NB4 (cell line): ENCODE data around the gene DCTN2.
"Not testable (repeated sequence)": the region's sequence is repeated elsewhere in the genome, so short reads cannot be mapped to it uniquely, and the experiment has no call there.

Source experiments
- DNase-seq: peaks from one replicate; pipeline ENCODE4 v3.0.0; 2010; ENCODE audit warnings: low read depth
- H3K4me3 ChIP-seq: one replicate; pipeline ENCODE4 v1.5.1; 2011; ENCODE audit warnings: mild to moderate bottlenecking, low read depth, low read length, moderate library complexity
- MYC ChIP-seq: IDR thresholded peaks from 2 replicates; pipeline ENCODE4 v1.6.1; 2011; ENCODE audit warnings: low read depth, low read length
- POLR2A ChIP-seq: IDR thresholded peaks from 2 replicates; pipeline ENCODE4 v1.6.1; 2011; ENCODE audit warnings: mild to moderate bottlenecking; ENCODE audit not compliant: insufficient read length; ENCODE audit errors: extremely low read depth
- TF ChIP-seq, protein P1 (sequence below): IDR thresholded peaks from one replicate; pipeline ENCODE4 v1.5.1; 2012; ENCODE audit warnings: low read depth, low read length
- TF ChIP-seq, protein P2 (sequence below): IDR thresholded peaks from 2 replicates; pipeline ENCODE4 v1.6.1; 2011; ENCODE audit warnings: low read depth, low read length

Gene DCTN2

DNA sequence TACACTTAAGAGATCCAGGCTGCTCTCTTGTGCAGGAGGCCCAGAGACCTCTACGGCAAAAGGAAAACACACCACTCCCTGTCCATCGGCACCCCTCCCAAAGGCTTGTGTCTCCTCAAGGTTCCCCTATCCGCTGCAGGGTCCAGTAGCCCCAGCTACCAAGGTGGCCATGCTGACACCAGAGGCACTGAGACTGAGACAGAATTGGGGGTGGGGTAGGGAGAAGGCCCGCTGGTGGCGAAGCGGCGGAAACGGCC lies 27.3 kb downstream of the DCTN2 start:
- peak overlapping the region; percentile 99 for H3K4me3 ChIP-seq
- TF ChIP-seq POLR2A (no peak), MYC (no peak)
- TF ChIP-seq, protein P1, sequence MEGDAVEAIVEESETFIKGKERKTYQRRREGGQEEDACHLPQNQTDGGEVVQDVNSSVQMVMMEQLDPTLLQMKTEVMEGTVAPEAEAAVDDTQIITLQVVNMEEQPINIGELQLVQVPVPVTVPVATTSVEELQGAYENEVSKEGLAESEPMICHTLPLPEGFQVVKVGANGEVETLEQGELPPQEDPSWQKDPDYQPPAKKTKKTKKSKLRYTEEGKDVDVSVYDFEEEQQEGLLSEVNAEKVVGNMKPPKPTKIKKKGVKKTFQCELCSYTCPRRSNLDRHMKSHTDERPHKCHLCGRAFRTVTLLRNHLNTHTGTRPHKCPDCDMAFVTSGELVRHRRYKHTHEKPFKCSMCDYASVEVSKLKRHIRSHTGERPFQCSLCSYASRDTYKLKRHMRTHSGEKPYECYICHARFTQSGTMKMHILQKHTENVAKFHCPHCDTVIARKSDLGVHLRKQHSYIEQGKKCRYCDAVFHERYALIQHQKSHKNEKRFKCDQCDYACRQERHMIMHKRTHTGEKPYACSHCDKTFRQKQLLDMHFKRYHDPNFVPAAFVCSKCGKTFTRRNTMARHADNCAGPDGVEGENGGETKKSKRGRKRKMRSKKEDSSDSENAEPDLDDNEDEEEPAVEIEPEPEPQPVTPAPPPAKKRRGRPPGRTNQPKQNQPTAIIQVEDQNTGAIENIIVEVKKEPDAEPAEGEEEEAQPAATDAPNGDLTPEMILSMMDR: no peak
- TF ChIP-seq, protein P2, sequence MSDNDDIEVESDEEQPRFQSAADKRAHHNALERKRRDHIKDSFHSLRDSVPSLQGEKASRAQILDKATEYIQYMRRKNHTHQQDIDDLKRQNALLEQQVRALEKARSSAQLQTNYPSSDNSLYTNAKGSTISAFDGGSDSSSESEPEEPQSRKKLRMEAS: no peak
- DNase-seq: no peak

DNA sequence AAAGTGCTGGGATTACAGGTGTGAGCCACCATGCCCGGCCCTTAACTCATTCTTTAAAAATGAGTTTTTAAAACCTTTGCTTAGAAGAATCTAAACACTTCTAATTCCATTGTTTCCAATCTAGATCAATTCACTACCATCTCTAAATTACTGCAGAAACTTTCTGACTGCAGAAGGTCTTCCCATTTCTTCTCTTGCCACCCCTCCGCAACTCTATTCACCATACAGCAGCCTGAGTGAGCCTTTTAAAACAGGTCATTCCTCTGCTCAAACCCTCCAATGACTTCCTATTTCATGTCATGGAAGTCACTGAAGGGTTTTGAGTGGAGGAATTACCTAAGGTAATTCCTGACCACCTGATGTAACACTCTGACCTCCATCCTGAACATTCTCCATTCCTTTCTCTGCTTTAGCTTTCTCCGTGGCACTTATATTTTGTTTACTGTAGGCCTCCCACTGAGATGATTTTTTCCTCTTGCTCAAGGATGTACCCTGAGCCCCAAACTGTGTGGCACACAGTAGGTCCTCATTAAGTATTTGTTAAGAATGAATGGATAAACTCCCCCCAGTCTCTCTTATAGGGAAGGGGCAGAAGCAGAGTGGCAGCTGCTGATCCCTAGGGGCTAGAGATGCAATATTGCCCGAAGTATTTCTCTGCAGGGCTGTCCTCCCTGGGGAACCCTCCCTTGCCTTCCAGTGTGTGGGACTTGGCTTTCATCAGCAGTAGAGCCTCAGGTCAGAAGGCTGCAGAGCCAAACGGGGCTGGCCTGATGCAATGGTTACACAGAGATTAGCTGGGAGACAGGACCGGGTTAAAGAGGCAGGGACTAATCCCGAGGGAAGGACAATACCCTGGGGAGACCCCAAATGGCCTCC lies 27.8 kb downstream of the DCTN2 start:
- peak; percentile 95 for DNase-seq
- TF ChIP-seq MYC: no peak; the same call in 1 of the 2 replicates
- TF ChIP-seq, protein P2: peak; percentile 27; the same call in 1 of the 2 replicates
- TF ChIP-seq, protein P1: no peak
- TF ChIP-seq POLR2A: no peak
- H3K4me3 ChIP-seq: peak overlapping the region; percentile 99

DNA sequence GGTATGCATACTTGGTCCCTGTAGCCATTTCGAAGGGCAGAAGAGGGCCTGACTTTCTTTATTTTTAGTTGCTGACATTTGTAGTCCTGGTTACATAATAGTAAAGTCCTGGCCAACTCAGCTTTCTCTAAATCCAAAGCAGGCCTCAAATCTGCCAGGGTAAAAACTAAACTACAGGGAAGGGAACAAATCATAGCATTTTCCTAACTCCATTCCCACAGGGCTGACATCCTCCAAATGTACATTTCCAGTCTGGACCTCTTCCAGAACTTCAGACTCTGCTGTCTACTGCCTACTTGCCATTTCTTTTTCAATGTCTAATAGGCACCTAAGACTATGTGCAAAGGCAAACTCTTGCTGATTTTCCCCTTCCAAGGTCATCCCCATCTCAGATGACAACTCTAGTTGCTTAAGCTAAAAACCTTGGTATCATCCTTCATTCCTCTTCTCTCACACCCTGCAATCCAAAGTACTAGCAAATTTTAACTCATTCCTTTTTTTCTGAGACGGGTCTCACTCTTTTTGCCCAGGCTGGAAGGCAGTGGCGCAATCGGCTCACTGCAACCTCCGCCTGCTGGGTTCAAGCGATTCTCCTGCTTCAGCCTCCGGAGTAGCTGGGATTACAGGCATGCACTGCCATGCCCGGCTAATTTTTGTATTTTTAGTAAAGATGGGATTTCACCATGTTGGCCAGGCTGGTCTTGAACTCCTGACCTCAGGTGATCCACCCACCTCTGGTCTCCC lies 28.6 kb downstream of the DCTN2 start:
- no peak for DNase-seq
- no peak for TF ChIP-seq MYC
- no peak for TF ChIP-seq POLR2A
- TF ChIP-seq, protein P2: no peak
- TF ChIP-seq, protein P1: no peak
- H3K4me3 ChIP-seq: peak overlapping the region; percentile 99

DNA sequence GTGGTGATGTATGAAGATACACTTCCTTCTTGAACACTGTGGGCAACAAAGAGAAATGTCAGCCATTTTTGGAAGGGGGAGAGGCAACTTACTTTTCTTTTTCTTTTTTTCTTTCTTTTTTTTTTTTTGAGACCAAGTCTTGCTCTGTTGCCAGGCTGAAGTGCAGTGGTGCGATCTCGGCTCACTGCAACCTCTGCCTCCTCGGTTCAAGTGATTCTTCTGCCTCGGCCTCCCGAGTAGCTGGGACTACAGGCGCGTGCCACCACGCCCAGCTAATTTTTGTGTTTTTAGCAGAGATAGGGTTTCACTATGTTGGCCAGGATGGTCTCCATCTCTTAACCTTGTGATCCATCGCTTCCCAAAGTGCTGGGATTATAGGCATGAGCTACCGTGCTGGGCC lies 29.3 kb downstream of the DCTN2 start:
- not testable (repeated sequence) for DNase-seq, H3K4me3 ChIP-seq

DNA sequence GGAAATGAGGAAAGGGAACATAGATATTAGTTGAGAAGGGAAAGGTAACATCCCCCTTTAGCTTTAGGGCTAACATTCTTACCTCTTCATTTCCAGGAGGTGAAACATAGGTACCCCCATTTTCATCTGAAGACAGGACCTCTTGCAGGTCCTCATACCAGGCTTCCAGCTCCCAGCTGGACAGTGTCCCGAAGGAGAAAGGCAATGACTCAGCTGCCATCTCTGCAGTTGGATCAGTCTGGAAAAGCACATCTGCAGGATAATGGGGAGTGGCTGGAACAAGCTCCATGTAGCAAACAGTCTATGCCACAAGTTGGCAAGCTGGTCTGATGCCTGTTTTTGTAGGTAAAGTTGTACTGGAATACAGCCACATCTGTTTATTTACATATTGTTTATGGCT lies 29.8 kb downstream of the DCTN2 start:
- no peak for TF ChIP-seq POLR2A
- no peak for TF ChIP-seq MYC
- TF ChIP-seq, protein P1: no peak
- TF ChIP-seq, protein P2: no peak
- DNase-seq: no peak
- H3K4me3 ChIP-seq: no peak overlapping the region

DNA sequence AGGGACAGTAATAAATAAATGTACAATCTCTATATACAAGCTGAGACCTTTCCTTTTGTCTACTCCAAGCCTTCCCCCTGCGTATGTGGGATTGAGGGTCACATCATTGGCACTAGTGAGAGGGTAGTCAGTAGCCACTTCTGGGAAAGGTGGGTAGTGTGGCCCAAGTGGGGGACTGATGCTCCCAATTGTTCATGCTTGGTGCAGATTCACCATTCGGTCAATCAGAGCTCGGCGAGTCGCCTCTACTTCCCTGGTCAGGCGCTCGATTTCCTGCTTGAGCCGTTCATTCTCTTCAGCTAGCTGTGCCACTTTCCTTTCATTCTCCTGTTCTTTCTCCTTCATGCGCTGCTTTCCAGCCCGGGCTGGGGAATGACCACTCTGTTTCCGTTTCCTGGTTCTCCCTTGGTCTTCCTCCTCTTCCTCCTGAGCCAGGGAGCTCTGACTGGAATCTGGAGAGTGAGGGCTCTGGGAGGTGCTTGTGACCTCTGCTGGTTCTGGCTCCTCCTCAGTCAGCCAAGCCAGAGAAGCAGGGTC lies 30.3 kb downstream of the DCTN2 start:
- no peak for DNase-seq
- H3K4me3 ChIP-seq: no peak overlapping the region
- TF ChIP-seq, protein P1: no peak
- no peak for TF ChIP-seq POLR2A
- TF ChIP-seq, protein P2: no peak
- no peak for TF ChIP-seq MYC
